HG03439 (cell line): ENCODE results near the gene SSBP3.
"Not testable (repeated sequence)": the region's sequence is repeated elsewhere in the genome, so short reads cannot be mapped to it uniquely, and the experiment has no call there.

Experiments
- ATAC-seq: cut with Tn5 transposase; IDR thresholded peaks from one replicate; pipeline ENCODE4 v1.9.1; 2021; ENCODE audit warnings: mild to moderate bottlenecking, moderate library complexity; ENCODE audit not compliant: unreplicated experiment

Gene SSBP3

GRCh38 chr1:54355931-54356679 is 50.1 kb downstream of the SSBP3 start:
- ATAC-seq, result no peak

DNA sequence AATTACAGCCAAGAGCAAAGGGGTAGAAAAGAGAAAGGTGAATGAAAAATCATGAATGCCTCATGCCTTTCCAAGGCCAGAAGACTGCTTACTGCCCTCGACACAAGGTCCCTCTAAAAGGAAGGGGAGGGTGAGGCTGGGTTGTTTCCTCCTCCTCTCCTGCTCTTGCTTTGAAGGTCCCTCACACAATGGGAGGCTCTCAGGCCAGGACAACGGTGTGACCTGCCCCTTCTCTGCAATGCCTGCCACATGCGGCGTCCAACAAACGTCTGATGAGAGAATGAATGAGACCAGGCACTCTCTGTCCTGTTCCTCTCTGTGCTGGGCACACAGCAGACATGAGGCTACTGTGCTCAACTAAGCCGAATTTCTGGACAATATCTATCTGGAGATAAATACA is 51.3 kb downstream of the SSBP3 start:
- ATAC-seq, result no peak

DNA sequence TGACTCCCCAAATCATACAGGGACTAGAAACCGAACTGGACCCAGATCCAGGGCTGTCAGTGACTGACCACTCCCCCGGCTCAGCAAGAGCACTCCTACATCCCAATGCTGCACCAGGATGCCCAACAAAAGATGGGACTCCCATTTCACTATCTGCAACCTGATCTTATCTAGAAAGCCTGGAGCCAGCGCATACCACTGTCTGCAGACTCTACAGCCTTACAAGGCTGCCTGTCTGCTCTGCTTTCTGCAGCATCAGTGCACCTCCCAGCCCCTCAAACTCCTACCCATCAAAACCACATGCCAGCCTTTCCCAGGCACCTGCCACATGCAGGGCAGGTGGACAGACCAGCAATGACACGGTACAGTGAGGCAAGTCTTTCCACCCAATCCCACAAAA is 52.2 kb downstream of the SSBP3 start:
- no peak for ATAC-seq

- no peak for ATAC-seq
Observed at GRCh38 chr1:54352755-54353154, 53.4 kb downstream of the SSBP3 start.

GRCh38 chr1:54350360-54350759 is 55.8 kb downstream of the SSBP3 start:
- ATAC-seq, result no peak

- ATAC-seq, result no peak
Observed at GRCh38 chr1:54348700-54349021, 57.5 kb downstream of the SSBP3 start.

- no peak for ATAC-seq
Observed at GRCh38 chr1:54347955-54348699, 58.1 kb downstream of the SSBP3 start.

DNA sequence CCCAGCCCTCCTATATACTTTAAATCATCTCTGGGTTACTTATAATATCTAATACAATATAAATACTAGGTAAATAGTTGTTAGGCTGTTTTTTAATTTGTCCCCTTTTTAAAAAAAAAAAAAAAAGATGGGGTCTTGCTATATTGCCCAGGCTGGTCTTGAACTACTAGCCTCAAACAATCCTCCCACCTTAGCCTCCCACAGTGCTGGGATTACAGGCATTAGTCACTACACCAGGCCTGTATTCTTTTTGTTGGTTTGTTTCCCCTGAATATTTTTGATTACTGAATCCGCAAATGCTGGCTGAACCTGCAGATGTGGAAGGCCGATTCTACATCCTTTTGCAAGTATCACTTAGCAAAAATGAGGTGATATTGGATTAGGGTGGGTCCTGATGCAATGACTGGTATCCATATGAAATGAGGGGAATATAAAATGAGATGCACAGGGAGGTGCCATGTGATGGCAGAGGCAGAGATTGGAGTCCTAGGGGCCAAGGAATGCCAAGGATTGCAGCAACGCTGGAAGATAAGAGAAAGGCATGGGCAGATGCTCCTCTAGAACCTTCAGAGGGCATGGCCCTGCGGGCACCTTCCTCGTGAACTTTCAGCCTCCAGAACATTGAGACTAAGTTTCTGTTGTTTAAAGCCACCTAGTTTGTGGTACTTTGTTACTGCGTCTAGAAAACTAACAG is 58.8 kb downstream of the SSBP3 start:
- ATAC-seq, result no peak

- not testable (repeated sequence) for ATAC-seq
Observed at GRCh38 chr1:54345548-54345947, 60.6 kb downstream of the SSBP3 start.

GRCh38 chr1:54345116-54345515 is 61.1 kb downstream of the SSBP3 start:
- no peak for ATAC-seq

- no peak for ATAC-seq
Observed at GRCh38 chr1:54342742-54343687, 63.2 kb downstream of the SSBP3 start.

GRCh38 chr1:54342288-54342687 is 63.9 kb downstream of the SSBP3 start:
- ATAC-seq, result no peak

- no peak for ATAC-seq
Observed at GRCh38 chr1:54341763-54342162, 64.4 kb downstream of the SSBP3 start.

GRCh38 chr1:54340878-54341277 is 65.3 kb downstream of the SSBP3 start:
- no peak for ATAC-seq

GRCh38 chr1:54340434-54340833 is 65.8 kb downstream of the SSBP3 start:
- no peak for ATAC-seq

DNA sequence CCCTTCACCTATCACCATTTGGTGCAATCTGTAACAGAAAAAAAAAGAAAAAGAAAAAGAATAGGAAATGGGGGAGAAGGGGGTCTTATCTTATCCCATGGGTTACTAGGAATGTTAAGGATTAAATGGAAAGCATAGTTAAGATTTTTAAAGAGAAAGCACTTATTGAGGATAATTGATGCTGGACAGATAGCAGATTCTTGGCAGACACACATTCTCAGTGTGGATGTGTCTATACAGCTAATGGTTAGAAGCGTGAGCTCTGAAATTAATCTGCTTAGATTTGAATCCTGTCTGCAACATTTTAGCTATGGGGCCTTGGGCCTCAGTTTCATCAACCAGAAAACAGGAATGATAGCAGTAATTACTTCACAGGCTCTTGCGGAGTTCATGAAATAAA is 67.1 kb downstream of the SSBP3 start:
- no peak for ATAC-seq

- ATAC-seq, result no peak
Observed at GRCh38 chr1:54338464-54338863, 67.7 kb downstream of the SSBP3 start.

GRCh38 chr1:54337928-54338327 is 68.3 kb downstream of the SSBP3 start:
- no peak for ATAC-seq

DNA sequence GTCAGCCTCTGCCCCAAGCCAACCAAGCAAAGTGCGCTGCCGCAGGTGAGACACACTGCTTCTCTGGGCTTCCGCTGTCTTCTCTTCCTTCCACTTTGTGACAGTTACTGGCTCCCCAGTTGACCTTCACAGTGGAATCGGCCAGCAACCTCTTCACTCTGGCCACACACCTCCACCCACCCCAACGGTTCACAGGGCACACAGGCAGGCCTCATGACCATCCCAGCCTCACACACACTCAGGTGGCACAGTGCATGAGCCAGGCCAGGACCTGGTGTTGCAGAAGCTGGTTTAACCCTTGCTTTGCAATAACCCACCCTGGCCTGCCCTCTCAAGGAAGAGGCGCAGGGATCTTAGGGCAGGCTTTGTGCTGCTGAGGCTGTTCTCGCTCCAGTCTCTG is 69.2 kb downstream of the SSBP3 start:
- ATAC-seq, result no peak

- ATAC-seq, result no peak
Observed at GRCh38 chr1:54336116-54336515, 70.1 kb downstream of the SSBP3 start.

GRCh38 chr1:54335755-54336108 is 70.5 kb downstream of the SSBP3 start:
- no peak for ATAC-seq
